ENCODE measurements around the gene MFSD6. TPM values are rescaled to one million over a fixed set of nuclear protein-coding genes. Genes with fewer than 3 reads are reported as not detected.

Gene MFSD6
- total and polyA plus RNA-seq, 2 of the 8 experiments (the other 6 are each of a cell fraction or from before 2014, with no cell fraction given) = 1.8 to 5.1 TPM

GRCh38 chr2:190512539-190513095, 104.5 kb downstream of the MFSD6 start (continued):
- TF ChIP-seq EGR1 (IDR thresholded peaks at IDR 0.05; ENCODE audit: borderline replicate concordance, low read depth, low read length) (no peak), JUND (IDR thresholded peaks at IDR 0.05; ENCODE audit: low read length) (no peak), TCF12 (IDR thresholded peaks at IDR 0.05; ENCODE audit: low read depth, low read length) (no peak), POLR2A (IDR thresholded peaks at IDR 0.05; ENCODE audit: control extremely low read depth in 1 of 2, low read depth in 2 of 2, low read length in 2 of 2) (no peak), GABPA (IDR thresholded peaks at IDR 0.05; ENCODE audit: borderline replicate concordance, insufficient read depth, low read length) (no peak)
